Measurements from ENCODE around the gene NCAPD2.
A peak's percentile ranks its signal among the peaks of the same experiment; 100 is the strongest.
"Not testable (repeated sequence)": the region's sequence is repeated elsewhere in the genome, so short reads cannot be mapped to it uniquely, and the experiment has no call there.

Gene NCAPD2

DNA sequence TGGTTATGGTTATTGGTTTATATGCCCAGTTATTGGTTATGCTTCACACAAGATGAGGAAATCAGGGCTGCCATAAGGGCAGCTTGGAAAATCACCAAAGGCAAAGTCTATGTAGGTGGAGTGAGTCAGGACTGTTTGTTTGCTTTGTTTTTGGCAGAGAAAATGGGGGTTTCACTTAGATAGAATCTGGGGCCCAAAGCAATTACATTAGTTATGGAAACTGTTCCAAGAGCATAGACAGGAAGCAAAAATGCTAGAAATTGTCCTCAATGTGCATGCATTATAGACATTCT is 25.7 kb upstream of the NCAPD2 start:
- Mint-ChIP-seq H3K27ac (no peak overlapping the region), H3K36me3 (peaks cover 57% of the 10 kb centered on the region), H3K9me3 (no peaks in the 10 kb centered on the region), H3K27me3 (peaks cover 9% of the 10 kb centered on the region), H3K4me3 (peak overlapping the region; percentile 94), H3K4me1 (peaks cover 77% of the 10 kb centered on the region)
- no peak for DNase-seq
- CTCF ChIA-PET: interaction anchor here (3.6 kb wide), 1 partner anchor 43 kb away, joined by 33 read pairs; no protein-coding TSS in a partner anchor

DNA sequence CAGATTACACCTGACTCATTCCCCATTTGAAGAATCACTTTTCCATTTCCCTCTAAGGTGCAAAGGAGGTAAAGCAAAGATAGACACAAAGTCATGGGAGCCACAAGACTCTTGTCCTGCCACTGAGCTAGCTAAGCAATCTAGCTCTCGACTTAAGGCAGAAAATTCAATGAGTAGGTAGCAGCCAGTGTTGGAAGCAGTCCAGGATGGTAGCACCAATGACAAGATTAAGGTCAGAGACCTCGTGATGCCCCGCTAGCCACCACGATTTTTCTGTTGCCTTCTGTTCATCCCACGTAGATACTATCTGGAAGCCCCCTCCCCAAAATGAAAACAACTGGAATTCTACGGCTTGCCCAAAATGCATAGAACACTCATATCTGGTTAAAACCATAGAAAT is 24.8 kb upstream of the NCAPD2 start:
- no peak for DNase-seq
- Mint-ChIP-seq H3K27me3 (peaks cover 11% of the 10 kb centered on the region), H3K27ac (peak overlapping the region; percentile 93), H3K36me3 (peaks cover 49% of the 10 kb centered on the region), H3K9me3 (no peaks in the 10 kb centered on the region), H3K4me3 (peak overlapping the region; percentile 94), H3K4me1 (peaks cover 68% of the 10 kb centered on the region)
- CTCF ChIA-PET: interaction anchor here (3.6 kb wide), 1 partner anchor 44 kb away, joined by 33 read pairs; no protein-coding TSS in a partner anchor

DNA sequence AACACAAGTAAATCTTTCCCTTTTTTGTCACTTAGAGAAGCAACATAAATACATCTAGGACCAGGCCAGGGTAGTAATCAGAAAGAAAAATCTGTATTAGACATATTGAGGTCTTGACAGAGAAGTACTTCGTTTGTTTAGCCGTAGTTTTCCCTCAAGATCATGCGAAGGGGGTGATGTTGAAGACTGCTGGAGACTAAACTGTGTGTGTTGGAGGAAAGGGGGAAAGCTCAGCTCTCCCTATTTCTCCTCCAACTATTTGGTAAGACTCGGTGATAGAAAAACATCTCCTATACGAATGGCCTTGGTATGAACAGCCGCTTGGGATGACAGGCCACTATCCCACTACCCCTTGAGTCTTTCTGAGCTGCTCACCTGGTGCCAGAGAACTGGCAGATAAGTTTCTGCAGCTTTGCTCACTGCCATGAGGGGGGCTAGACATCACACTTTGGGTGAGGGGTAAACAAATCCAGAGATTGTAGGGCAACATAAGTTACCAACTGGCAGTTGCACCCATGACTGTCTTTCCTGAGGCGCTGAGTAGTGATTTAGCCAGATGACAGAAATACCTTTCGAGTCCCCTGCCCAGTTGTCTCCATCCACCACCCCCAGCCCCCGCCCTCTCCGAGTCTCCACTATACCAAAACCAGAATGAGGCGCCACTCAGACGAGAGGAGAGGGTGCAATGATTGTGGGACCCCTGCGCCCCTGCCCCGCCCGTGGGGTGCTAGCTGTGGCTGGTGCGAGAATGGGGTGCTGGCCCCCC is 24.1 kb upstream of the NCAPD2 start:
- peaks cover 61% of the 10 kb centered on the region for H3K4me1 Mint-ChIP-seq
- peak overlapping the region; percentile 93 for H3K27ac Mint-ChIP-seq
- DNase-seq: no peak
- H3K36me3 Mint-ChIP-seq: peaks cover 42% of the 10 kb centered on the region
- peak overlapping the region; percentile 94 for H3K4me3 Mint-ChIP-seq
- CTCF ChIA-PET: interaction anchor here (0.6 to 3.6 kb wide), 13 partner anchors 8 to 146 kb away, joined by 3 to 33 read pairs (median 3); partner anchors contain the start of genes IFFO1 and TAPBPL
- H3K27me3 Mint-ChIP-seq: peaks cover 18% of the 10 kb centered on the region
- no peaks in the 10 kb centered on the region for H3K9me3 Mint-ChIP-seq

DNA sequence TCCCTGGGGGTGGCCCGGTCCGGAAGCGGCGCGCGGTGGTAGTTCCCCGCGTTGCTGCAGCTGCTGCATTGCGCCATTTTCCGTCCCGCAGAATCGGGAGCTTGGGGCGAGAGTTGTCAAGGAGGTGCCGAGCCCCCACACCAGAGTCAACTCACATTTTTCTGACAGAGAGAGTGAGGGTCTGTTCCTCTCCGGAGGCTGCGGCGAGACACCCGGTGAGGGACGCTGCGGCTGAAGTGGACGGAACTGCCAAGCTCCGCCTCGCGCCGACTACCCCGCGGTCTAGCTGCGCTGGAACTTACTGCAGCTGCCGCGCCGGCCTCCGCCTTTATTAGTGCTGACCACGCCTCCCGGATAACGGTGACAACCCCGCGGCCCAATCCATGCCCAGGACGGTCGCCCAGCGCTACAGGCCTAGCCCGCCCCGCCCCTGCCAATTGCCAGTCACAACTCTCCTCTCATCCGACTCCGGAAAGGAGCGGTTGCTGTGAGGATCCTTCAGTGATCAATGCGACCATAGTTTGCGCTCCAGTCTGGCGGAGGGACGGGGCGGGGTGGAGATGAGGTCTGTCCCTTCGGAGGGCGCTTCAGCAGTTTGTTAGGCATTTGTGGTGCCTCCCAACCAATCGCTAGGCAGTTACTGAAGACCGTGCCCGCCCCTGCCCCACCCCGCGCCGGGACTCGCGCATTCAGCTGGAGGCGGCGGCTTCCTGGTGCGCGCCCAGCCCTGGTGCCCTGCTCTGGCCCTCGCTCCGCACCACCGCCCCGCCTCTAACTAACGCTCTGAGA is 23.3 kb upstream of the NCAPD2 start, which contains the start of gene VAMP1:
TSS of gene VAMP1 (minus strand) at position 303 of the 789 bp plus-strand sequence. CDS start at position 157, 146 bp downstream.
- Mint-ChIP-seq H3K9me3 (no peaks in the 10 kb centered on the region), H3K27me3 (peaks cover 24% of the 10 kb centered on the region), H3K27ac (peak within 1 kb of the TSS; percentile 93), H3K36me3 (peaks cover 36% of the 10 kb centered on the region), H3K4me3 (peak within 1 kb of the TSS; percentile 94), H3K4me1 (peaks cover 56% of the 10 kb centered on the region)
- CTCF ChIA-PET: interaction anchor here (0.8 to 3.6 kb wide), 13 partner anchors 8 to 147 kb away, joined by 3 to 33 read pairs (median 3); partner anchors contain the start of genes IFFO1 and TAPBPL
- peak; percentile 100 for DNase-seq

DNA sequence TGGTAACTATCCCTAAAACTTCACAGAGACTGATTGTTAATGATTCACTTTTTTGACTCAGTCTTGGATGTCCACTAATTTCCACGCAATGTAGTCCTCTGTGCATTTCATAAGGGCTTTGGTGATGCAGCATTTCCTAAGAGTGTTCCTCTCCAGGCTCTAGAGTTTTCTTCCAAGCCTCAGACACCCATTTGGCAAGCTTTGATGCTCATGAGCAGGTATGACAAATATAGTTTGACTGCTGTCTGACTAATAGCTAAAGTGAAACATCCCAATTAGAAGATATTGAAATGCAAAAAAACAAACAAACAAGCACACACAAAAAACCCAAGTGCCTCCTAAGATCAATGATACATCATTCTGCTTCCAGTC is 21.9 kb upstream of the NCAPD2 start:
- Mint-ChIP-seq H3K4me3 (peak overlapping the region; percentile 4), H3K9me3 (no peaks in the 10 kb centered on the region), H3K4me1 (peaks cover 42% of the 10 kb centered on the region), H3K27me3 (peaks cover 32% of the 10 kb centered on the region), H3K27ac (peak overlapping the region; percentile 4), H3K36me3 (peaks cover 24% of the 10 kb centered on the region)
- CTCF ChIA-PET: interaction anchor here (0.9 to 2.7 kb wide), 2 partner anchors 21 to 60 kb away, joined by 3 to 9 read pairs; partner anchors contain the start of gene MRPL51
- no peak for DNase-seq

DNA sequence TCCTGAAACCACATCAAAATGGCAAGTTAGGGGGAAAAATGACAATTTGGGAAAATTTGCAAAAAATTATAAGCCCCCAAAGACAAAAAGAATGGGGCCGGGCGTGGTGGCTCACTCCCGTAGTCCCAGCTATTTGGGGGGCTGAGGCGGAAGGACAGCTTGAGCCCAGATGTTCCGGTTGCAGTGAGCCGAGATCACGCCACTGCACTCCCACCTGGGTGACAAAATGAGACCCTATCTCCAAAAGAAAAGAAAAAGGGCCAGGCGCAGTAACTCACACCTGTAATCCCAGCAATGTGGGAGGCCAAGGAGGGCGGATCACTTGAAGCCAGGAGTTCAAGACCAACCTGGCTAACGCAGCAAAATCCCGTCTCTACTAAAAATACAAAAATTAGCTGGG is 21.4 kb upstream of the NCAPD2 start:
- peaks cover 37% of the 10 kb centered on the region for H3K4me1 Mint-ChIP-seq
- no peak overlapping the region for H3K27ac Mint-ChIP-seq
- CTCF ChIA-PET: interaction anchor here (0.7 to 0.9 kb wide), 2 partner anchors 21 to 127 kb away, joined by 3 to 4 read pairs; partner anchors contain the start of gene MRPL51
- DNase-seq: no peak
- peaks cover 32% of the 10 kb centered on the region for H3K27me3 Mint-ChIP-seq
- H3K4me3 Mint-ChIP-seq: no peak overlapping the region
- H3K36me3 Mint-ChIP-seq: peaks cover 20% of the 10 kb centered on the region
- H3K9me3 Mint-ChIP-seq: no peaks in the 10 kb centered on the region

DNA sequence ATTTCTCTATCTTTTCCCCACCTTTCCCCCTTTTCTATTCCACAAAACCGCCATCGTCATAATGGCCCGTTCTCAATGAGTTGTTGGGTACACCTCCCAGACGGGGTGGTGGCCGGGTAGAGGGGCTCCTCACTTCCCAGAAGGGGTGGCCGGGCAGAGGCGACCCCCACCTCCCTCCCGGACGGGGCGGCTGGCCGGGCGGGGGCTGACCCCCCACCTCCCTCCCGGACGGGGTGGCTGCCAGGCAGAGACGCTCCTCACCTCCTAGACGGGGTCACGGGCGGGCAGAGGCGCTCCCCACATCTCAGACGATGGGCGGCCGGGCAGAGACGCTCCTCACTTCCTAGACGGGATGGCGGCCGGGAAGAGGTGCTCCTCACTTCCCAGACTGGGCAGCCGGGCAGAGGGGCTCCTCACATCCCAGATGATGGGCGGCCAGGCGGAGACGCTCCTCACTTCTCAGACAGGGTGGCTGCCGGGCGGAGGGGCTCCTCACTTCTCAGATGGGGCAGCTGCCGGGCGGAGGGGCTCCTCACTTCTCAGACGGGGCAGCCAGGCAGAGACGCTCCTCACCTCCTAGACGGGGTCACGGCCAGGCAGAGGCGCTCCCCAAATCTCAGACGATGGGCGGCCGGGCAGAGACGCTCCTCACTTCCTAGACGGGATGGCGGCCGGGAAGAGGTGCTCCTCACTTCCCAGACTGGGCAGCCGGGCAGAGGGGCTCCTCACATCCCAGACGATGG is 18.5 kb upstream of the NCAPD2 start:
- H3K9me3 Mint-ChIP-seq, H3K36me3 Mint-ChIP-seq, H3K27ac Mint-ChIP-seq, CTCF ChIA-PET, DNase-seq, H3K4me3 Mint-ChIP-seq: not testable (repeated sequence)
- Mint-ChIP-seq H3K27me3 (peaks cover 58% of the 10 kb centered on the region), H3K4me1 (peaks cover 14% of the 10 kb centered on the region)

DNA sequence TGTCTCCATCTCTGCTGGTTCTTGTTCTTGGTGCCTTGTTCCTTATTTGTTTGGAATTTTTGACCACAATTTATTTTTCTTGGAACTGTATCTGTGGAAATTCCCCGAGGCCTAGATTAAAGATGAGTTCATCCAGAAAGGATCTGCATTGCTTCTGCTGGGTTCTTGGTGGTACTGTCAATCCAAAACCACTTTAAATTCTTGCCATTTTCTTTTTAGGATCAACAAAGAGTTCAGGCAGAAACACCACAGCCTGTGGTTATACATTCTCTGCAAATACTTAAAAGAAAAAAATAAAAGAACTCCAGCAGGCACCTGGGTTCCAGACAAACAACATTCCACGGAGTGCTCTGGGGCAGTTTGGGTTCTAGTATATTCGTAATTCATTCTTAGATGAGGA is 17.4 kb upstream of the NCAPD2 start:
- no peak for DNase-seq
- Mint-ChIP-seq H3K4me1 (peaks cover 8% of the 10 kb centered on the region), H3K36me3 (no peaks in the 10 kb centered on the region), H3K27ac (no peak overlapping the region), H3K9me3 (no peaks in the 10 kb centered on the region), H3K4me3 (no peak overlapping the region), H3K27me3 (peaks cover 62% of the 10 kb centered on the region)
- CTCF ChIA-PET: no interaction called here

DNA sequence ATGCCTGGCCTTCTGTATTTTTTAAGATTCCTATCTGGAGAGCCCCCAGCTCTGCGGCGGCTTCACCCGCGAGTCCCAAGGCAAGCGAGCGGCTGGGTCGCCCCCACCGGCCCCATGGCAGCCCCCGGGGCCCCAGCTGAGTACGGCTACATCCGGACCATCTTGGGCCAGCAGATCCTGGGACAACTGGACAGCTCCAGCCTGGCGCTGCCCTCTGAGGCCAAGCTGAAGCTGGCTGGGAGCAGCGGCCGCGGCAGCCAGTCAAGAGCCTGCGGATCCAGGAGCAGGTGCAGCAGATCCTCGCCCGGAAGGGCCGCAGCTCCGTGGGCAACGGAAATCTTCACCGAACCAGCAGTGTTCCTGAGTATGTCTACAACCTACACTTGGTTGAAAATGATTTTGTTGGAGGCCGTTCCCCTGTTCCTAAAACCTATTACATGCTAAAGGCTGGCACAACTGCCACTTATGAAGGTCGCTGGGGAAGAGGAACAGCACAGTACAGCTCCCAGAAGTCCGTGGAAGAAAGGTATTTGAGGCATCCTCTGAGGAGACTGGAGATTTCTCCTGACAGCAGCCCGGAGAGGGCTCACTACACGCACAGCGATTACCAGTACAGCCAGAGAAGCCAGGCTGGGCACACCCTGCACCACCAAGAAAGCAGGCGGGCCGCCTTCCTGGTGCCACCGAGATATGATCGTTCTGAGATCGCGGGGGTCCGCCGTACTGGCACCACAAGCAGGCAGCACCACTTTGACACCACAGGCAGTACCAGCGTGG is 16.1 kb upstream of the NCAPD2 start:
- H3K4me3 Mint-ChIP-seq, CTCF ChIA-PET, DNase-seq, H3K9me3 Mint-ChIP-seq, H3K27ac Mint-ChIP-seq, H3K36me3 Mint-ChIP-seq, H3K4me1 Mint-ChIP-seq: not testable (repeated sequence)
- peaks cover 65% of the 10 kb centered on the region for H3K27me3 Mint-ChIP-seq

DNA sequence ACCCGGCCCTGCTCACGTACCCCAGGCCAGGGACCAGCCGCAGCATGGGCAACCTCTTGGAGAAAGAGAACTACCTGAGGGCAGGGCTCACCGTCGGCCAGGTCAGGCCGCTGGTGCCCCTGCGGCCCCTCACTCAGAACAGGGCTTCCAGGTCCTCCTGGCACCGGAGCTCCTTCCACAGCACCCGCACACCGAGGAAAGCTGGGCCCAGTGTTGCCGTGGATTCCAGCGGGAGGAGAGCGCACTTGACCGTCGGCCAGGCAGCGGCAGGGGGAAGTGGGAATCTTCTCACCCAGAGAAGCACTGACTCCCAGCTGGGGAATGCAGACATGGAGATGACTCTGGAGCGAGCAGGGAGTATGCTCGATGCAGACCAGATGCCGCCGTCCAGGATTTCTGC is 15.5 kb upstream of the NCAPD2 start:
- Mint-ChIP-seq H3K36me3 (no peaks in the 10 kb centered on the region), H3K27me3 (peaks cover 65% of the 10 kb centered on the region), H3K27ac (no peak overlapping the region), H3K9me3 (no peaks in the 10 kb centered on the region), H3K4me3 (no peak overlapping the region), H3K4me1 (no peaks in the 10 kb centered on the region)
- no peak for DNase-seq
- CTCF ChIA-PET: no interaction called here

DNA sequence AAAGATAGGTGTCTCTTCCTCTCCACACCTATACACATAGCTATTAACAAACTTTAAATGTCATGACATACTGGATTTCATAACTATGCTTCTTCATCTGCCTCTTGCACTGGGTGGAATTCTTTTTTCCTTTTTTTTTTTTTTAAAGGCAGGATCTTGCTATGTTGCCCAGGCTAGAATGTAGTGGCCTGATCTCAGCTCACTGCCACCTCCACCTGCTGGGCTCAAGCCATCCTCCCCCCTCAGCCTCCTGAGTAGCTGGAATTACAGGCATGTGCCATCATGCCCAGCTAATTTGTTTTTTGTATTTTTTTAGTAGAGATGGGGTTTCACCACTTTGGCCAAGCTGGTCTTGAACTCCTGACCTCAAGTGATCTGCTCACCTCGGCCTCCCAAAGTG is 5.7 kb upstream of the NCAPD2 start:
- DNase-seq: no peak
- Mint-ChIP-seq H3K36me3 (peaks cover 15% of the 10 kb centered on the region), H3K27ac (no peak overlapping the region), H3K4me1 (peaks cover 14% of the 10 kb centered on the region), H3K9me3 (no peaks in the 10 kb centered on the region), H3K4me3 (no peak overlapping the region), H3K27me3 (peaks cover 13% of the 10 kb centered on the region)
- CTCF ChIA-PET: interaction anchor here (0.6 to 0.9 kb wide), 2 partner anchors 9 to 48 kb away, joined by 3 to 4 read pairs; no protein-coding TSS in a partner anchor

DNA sequence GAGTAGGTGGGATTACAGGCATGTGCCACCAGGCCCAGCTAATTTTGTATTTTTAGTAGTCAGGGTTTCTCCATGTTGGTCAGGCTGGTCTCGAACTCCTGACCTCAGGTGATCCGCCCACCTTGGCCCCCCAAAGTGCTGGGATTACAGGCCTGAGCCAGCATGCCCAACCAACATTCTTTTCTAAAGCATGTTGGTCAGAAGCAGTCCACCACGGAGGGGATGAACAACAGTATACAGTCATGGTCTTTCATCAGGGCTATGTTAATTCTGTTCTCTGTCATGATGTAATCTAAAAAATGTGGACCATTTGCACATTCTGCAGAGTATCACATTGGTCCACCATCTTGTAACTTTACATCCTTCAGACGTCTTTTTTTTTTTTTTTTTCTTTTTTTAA is 4.5 kb upstream of the NCAPD2 start:
- Mint-ChIP-seq H3K4me1 (peaks cover 15% of the 10 kb centered on the region), H3K36me3 (peaks cover 15% of the 10 kb centered on the region), H3K4me3 (no peak overlapping the region), H3K27me3 (peaks cover 8% of the 10 kb centered on the region), H3K9me3 (no peaks in the 10 kb centered on the region), H3K27ac (no peak overlapping the region)
- CTCF ChIA-PET: interaction anchor here (0.6 kb wide), 1 partner anchor 78 kb away, joined by 3 read pairs; no protein-coding TSS in a partner anchor
- no peak for DNase-seq

DNA sequence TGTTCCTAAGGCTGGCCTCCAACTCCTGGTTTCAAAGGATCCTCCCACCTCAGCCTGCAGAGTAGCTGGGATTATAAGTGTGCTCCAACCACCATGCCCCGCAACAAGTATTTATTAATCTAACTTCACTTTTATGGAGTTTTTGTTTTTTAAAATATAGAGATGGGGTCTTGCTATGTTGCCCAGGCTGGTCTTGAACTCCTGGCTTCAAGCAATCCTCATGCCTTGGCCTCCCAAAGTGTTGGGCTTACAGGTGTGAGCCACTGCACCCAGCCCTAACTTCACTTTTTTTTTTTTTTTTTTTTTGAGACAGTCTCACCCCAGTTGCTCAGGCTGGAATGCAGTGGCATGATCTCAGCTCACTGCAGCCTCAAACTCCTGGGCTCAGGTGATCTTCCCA is 3.2 kb upstream of the NCAPD2 start:
- H3K36me3 Mint-ChIP-seq: peaks cover 26% of the 10 kb centered on the region
- DNase-seq, H3K4me3 Mint-ChIP-seq, H3K27me3 Mint-ChIP-seq, H3K9me3 Mint-ChIP-seq, H3K27ac Mint-ChIP-seq: not testable (repeated sequence)
- CTCF ChIA-PET: interaction anchor here (0.9 to 1.2 kb wide), 2 partner anchors 20 to 47 kb away, joined by 3 read pairs; no protein-coding TSS in a partner anchor
- peaks cover 27% of the 10 kb centered on the region for H3K4me1 Mint-ChIP-seq

Measured in activated naive CD4-positive, alpha-beta T cell treated with anti-CD3 and anti-CD28 coated beads, Interleukin-2, amount 10 ng/mL, durations not matched to agents 7 days and 5 days (primary cell).